Measurements from ENCODE around the gene OR56A4.

The OR56A4 gene

GRCh38 chr11:5955586-5955985 lies 51.2 kb downstream of the OR56A4 start:
- no peak for DNase-seq
